ENCODE measurements around the gene CNTNAP5. TPM values are rescaled to one million over a fixed set of nuclear protein-coding genes. Genes with fewer than 3 reads are reported as not detected.

The CNTNAP5 gene
- total and polyA plus RNA-seq, 7 donors = not detected

GRCh38 chr2:124001696-124002430 is 23.2 kb upstream of the CNTNAP5 start:
- H3K27me3 ChIP-seq (ENCODE audit: insufficient read depth in 3 of 3, low read length in 2 of 3) = no peaks in the 10 kb centered on the region
- DNase-seq (no peak), ATAC-seq (no peak)
- H3K4me1 ChIP-seq = no peaks in the 10 kb centered on the region
- 63 to 70% (median 66%) methylated on average over 11 of the region's 11 CpGs for WGBS, 3 donors
- H3K27ac ChIP-seq = no peak overlapping the region
- intact Hi-C loops (cut with DNase I) = no loop called here
- H3K36me3 ChIP-seq (ENCODE audit: insufficient read depth in 1 of 2, low read depth in 1 of 2) = no peaks in the 10 kb centered on the region
- no peaks in the 10 kb centered on the region for H3K9me3 ChIP-seq
- no peak for TF ChIP-seq CTCF (IDR thresholded peaks at IDR 0.05)
- no peak overlapping the region for H3K4me3 ChIP-seq

- ATAC-seq = no peak
- intact Hi-C loops (cut with DNase I) = no loop called here
Measured at GRCh38 chr2:124018890-124019289, 6.2 kb upstream of the CNTNAP5 start.

GRCh38 chr2:124024561-124025170 is 421 bp upstream of the CNTNAP5 start:
- Histone ChIP-seq H3K4me1 (no peaks in the 10 kb centered on the region), H3K4me3 (no peak overlapping the region), H3K9me3 (no peaks in the 10 kb centered on the region), H3K27me3 (ENCODE audit: insufficient read depth in 3 of 3, low read length in 2 of 3) (peaks cover 0 to 53% (median 6%) of the 10 kb centered on the region in 3 donors), H3K27ac (no peak overlapping the region), H3K36me3 (ENCODE audit: insufficient read depth in 1 of 2, low read depth in 1 of 2) (no peaks in the 10 kb centered on the region)
- no peak for DNase-seq
- 1 to 2% (median 2%) methylated on average over 36 of the region's 36 CpGs for WGBS, 3 donors
- intact Hi-C loops (cut with DNase I) = no loop called here
- ATAC-seq = no peak
- TF ChIP-seq CTCF (IDR thresholded peaks at IDR 0.05) = no peak

More at GRCh38 chr2:124018890-124019289, 6.2 kb upstream of the CNTNAP5 start:
- Histone ChIP-seq H3K27ac (no peak overlapping the region), H3K4me3 (no peak overlapping the region), H3K27me3 (ENCODE audit: insufficient read depth in 3 of 3, low read length in 2 of 3) (peaks cover 0 to 20% (median 0%) of the 10 kb centered on the region in 3 donors), H3K9me3 (no peaks in the 10 kb centered on the region), H3K36me3 (ENCODE audit: insufficient read depth in 1 of 2, low read depth in 1 of 2) (no peaks in the 10 kb centered on the region), H3K4me1 (no peaks in the 10 kb centered on the region)
- no peak for DNase-seq
- TF ChIP-seq CTCF (IDR thresholded peaks at IDR 0.05) = no peak

- ATAC-seq (no peak), DNase-seq (no peak)
- Histone ChIP-seq H3K4me3 (no peak overlapping the region), H3K27ac (no peak overlapping the region), H3K36me3 (ENCODE audit: insufficient read depth in 1 of 2, low read depth in 1 of 2) (no peaks in the 10 kb centered on the region), H3K9me3 (no peaks in the 10 kb centered on the region), H3K4me1 (no peaks in the 10 kb centered on the region), H3K27me3 (ENCODE audit: insufficient read depth in 3 of 3, low read length in 2 of 3) (peaks cover 0 to 53% (median 6%) of the 10 kb centered on the region in 3 donors)
- intact Hi-C loops (cut with DNase I) = no loop called here
- 41 to 45% (median 42%) methylated on average over 14 of the region's 14 CpGs for WGBS, 3 donors
- TF ChIP-seq CTCF (IDR thresholded peaks at IDR 0.05) = no peak
Measured at GRCh38 chr2:124025891-124026434, 876 bp downstream of the CNTNAP5 start.

Measured in psoas muscle (tissue), 8 donors.